Panc1 (cell line): ENCODE measurements around the gene LIPT1. TPM values are rescaled to one million over a fixed set of nuclear protein-coding genes. Genes with fewer than 3 reads are reported as not detected.

ENCODE experiments used
- ATAC-seq: fragments of 200-7000 bp; cut with Tn5 transposase; 2 replicates; pipeline ENCODE4 v1.9.1; 2020; ENCODE audit warnings: mild to moderate bottlenecking, moderate library complexity
- BruUV-seq: library from RNA; stranded (reverse); fragments of 400-500 nt; replicated peaks from 2 replicates; lab custom pipeline; 2021; lab: Mats Ljungman, UMichigan
- CTCF ChIA-PET: fragments of 300-600 bp; sonication (Branson Sonifier 250); formaldehyde crosslinking; loops from one replicate; lab custom pipeline; 2022; ENCODE audit warnings: antibody characterized with exemption; lab: Charles Lee
- POLR2A ChIA-PET: fragments of 300-600 bp; sonication (Branson Sonifier 250); formaldehyde crosslinking; loops from one replicate; lab custom pipeline; 2022; ENCODE audit warnings: antibody characterized with exemption; lab: Charles Lee
- DNase-seq: peaks from one replicate; pipeline ENCODE4 v3.0.0-alpha.2; 2010; ENCODE audit warnings: low read depth, low spot score
- H3K27ac ChIP-seq: 2 replicates; pipeline ENCODE4 v1.5.1; 2011; ENCODE audit warnings: mild to moderate bottlenecking, low read length, inconsistent platforms
- H3K27me3 ChIP-seq: fragments of 200-500 bp; sonication (Bioruptor generic); 2 replicates; pipeline ENCODE4 v1.6.0; 2014; ENCODE audit warnings: low read length, inconsistent platforms; ENCODE audit not compliant: control insufficient read depth, insufficient read depth
- H3K36me3 ChIP-seq: fragments of 200-500 bp; sonication (Bioruptor generic); 2 replicates; pipeline ENCODE4 v1.5.1; 2014; ENCODE audit warnings: inconsistent platforms, mild to moderate bottlenecking, low read length, moderate library complexity; ENCODE audit not compliant: control insufficient read depth, insufficient read depth
- H3K4me1 ChIP-seq: 2 replicates; pipeline ENCODE4 v1.5.1; 2011; ENCODE audit warnings: inconsistent platforms, mild to moderate bottlenecking, low read length, moderate library complexity; ENCODE audit not compliant: control insufficient read depth, insufficient read depth
- H3K4me3 ChIP-seq, 2 experiments: 2 replicates each; pipeline ENCODE4 v1.5.1; 2011 to 2012; ENCODE audit warnings: low read depth in 2 of 2, low read length in 2 of 2, mild to moderate bottlenecking in 2 of 2, inconsistent platforms in 1 of 2, moderate library complexity in 1 of 2
- H3K9me3 ChIP-seq: fragments of 200-500 bp; sonication (Bioruptor generic); 2 replicates; pipeline ENCODE4 v1.5.1; 2014; ENCODE audit warnings: low read depth, mild to moderate bottlenecking, inconsistent platforms, low read length, moderate library complexity; ENCODE audit not compliant: control insufficient read depth, insufficient read depth
- POLR2AphosphoS5 ChIP-seq: IDR thresholded peaks from 2 replicates; pipeline ENCODE4 v1.6.1; 2012; ENCODE audit warnings: mild to moderate bottlenecking, low read depth, low read length, moderate library complexity
- REST ChIP-seq, 2 experiments: IDR thresholded peaks; 2 replicates each; pipeline ENCODE4 v1.6.1; 2011 to 2012; ENCODE audit warnings: low read depth in 2 of 2, control low read depth in 1 of 2, low read length in 1 of 2, mild to moderate bottlenecking in 1 of 2, moderate library complexity in 1 of 2; ENCODE audit not compliant: insufficient read depth in 1 of 2
- SIN3A ChIP-seq: IDR thresholded peaks from 2 replicates; pipeline ENCODE4 v1.6.1; 2012; ENCODE audit warnings: low read depth, mild to moderate bottlenecking, low read length, moderate library complexity, borderline replicate concordance; ENCODE audit not compliant: insufficient read depth
- TCF7L2 ChIP-seq: IDR thresholded peaks from 2 replicates; pipeline ENCODE4 v1.6.1; 2011; ENCODE audit warnings: mild to moderate bottlenecking, low read depth, low read length, inconsistent platforms
- in situ Hi-C: cut with HindIII; loops from 2 replicates; pipeline ENCODE4 v1.10.0; 2016; ENCODE audit warnings: low sequenced_read_pairs, low pct_unique_long_range_greater_than_20kb
- intact Hi-C: fragments of 100-400 bp; cut with micrococcal nuclease; formaldehyde crosslinking; loops from one replicate; pipeline ENCODE4 v1.10.0; 2022; ENCODE audit not compliant: unreplicated experiment
- total RNA-seq: library from RNA; stranded (reverse); gene quantifications from one replicate; pipeline ENCODE4 v1.2.1, GENCODE V29; 2021; ENCODE audit not compliant: unreplicated experiment
- TF ChIP-seq, protein P1 (sequence below): fragments of 450-650 bp; IDR thresholded peaks from 2 replicates; pipeline ENCODE4 v1.5.1; 2017; ENCODE audit warnings: mild to moderate bottlenecking

Gene LIPT1
- total RNA-seq, 1 experiment from 2014 or later: 9.0 TPM

GRCh38 chr2:99166218-99166617 is 11.5 kb downstream of the LIPT1 start:
- ChIA-PET CTCF (no interaction called here), POLR2A (no interaction called here)
- ATAC-seq: no peak
- Histone ChIP-seq H3K27me3 (no peaks in the 10 kb centered on the region), H3K4me1 (no peaks in the 10 kb centered on the region), H3K9me3 (no peaks in the 10 kb centered on the region), H3K27ac (no peak overlapping the region), H3K4me3 (no peak overlapping the region), H3K36me3 (peaks cover 27% of the 10 kb centered on the region)
- no TSS peak for BruUV-seq
- no peak for TF ChIP-seq TCF7L2
- no peak for TF ChIP-seq SIN3A
- no peak for DNase-seq
- intact Hi-C loops: no loop called here
- in situ Hi-C loops: no loop called here

DNA sequence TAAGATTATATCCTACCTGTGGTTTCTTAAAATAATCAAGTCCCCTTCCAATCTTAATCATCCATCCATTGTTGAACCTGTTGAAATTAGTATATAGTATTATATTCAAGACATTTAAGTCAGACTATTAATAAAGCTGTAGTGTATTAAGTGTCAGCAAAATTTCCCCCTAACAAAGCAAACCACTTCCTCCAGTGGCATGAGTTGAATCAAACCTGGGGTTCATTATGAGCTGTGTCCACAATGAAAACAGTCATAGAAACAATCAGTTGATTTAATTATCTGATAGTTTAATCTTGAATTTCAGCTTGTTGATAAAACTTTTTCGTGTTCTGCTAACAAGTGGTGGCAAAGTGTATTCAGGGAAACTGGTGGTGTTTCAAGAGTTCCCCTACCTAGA is 14.8 kb downstream of the LIPT1 start:
- ChIA-PET POLR2A (no interaction called here), CTCF (no interaction called here)
- H3K9me3 ChIP-seq: no peaks in the 10 kb centered on the region
- no peaks in the 10 kb centered on the region for H3K4me1 ChIP-seq
- H3K27me3 ChIP-seq: no peaks in the 10 kb centered on the region
- in situ Hi-C loops (no loop called here), intact Hi-C loops (no loop called here)
- TF ChIP-seq TCF7L2 (no peak), SIN3A (no peak), REST (IDR thresholded peaks at IDR 0.05; ENCODE audit: insufficient read depth in 1 of 2, low read depth in 2 of 2, low read length in 1 of 2) (no peak), POLR2AphosphoS5 (no peak)
- TF ChIP-seq, protein P1, sequence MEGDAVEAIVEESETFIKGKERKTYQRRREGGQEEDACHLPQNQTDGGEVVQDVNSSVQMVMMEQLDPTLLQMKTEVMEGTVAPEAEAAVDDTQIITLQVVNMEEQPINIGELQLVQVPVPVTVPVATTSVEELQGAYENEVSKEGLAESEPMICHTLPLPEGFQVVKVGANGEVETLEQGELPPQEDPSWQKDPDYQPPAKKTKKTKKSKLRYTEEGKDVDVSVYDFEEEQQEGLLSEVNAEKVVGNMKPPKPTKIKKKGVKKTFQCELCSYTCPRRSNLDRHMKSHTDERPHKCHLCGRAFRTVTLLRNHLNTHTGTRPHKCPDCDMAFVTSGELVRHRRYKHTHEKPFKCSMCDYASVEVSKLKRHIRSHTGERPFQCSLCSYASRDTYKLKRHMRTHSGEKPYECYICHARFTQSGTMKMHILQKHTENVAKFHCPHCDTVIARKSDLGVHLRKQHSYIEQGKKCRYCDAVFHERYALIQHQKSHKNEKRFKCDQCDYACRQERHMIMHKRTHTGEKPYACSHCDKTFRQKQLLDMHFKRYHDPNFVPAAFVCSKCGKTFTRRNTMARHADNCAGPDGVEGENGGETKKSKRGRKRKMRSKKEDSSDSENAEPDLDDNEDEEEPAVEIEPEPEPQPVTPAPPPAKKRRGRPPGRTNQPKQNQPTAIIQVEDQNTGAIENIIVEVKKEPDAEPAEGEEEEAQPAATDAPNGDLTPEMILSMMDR: no peak
- ATAC-seq (no peak), DNase-seq (no peak)
- H3K27ac ChIP-seq: no peak overlapping the region
- H3K4me3 ChIP-seq: no peak overlapping the region
- peaks cover 41% of the 10 kb centered on the region for H3K36me3 ChIP-seq
- BruUV-seq: no TSS peak

DNA sequence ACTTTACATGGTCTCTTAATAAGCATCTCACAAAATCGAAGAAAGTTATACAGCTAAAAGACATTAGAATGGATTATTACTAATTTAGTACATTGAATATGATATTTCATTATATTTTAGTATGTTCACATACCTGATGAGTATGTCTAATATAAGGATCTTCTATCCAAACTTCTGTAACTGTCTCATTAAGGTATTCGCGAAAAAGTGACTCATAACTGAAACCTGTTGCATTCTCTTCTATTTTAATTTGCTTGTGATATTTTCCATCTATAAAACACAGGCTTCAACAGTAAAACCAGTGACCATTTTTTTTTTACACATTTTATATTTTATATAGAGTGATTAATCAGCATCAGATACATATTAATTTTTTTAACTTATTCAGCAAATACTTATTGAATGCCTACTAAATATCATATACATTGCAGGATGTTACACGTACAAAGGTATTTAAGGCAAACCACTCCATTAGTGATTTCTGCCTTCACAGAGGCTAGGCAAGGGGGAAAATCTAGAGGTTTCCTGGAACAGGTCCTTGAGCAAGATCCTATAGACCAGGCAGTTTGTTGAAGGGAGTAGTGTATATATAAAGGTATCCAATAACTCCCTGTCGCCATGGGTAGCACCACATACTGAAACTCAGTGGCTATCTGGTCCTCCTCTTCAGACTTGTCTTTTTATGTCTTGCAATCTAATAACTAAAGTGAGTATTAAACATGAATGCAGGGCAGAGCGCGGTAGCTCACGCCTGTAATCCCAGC is 16.8 kb downstream of the LIPT1 start:
- POLR2A ChIA-PET: no interaction called here
- no peak overlapping the region for H3K27ac ChIP-seq
- H3K4me3 ChIP-seq: no peak overlapping the region
- DNase-seq (no peak), ATAC-seq (no peak)
- in situ Hi-C loops (no loop called here), intact Hi-C loops (loop anchor here (10.0 kb wide), 1 partner anchor 87 kb away; no protein-coding TSS in a partner anchor)
- H3K9me3 ChIP-seq: no peaks in the 10 kb centered on the region
- no peaks in the 10 kb centered on the region for H3K4me1 ChIP-seq
- no TSS peak for BruUV-seq
- CTCF ChIA-PET: no interaction called here
- H3K27me3 ChIP-seq: no peaks in the 10 kb centered on the region
- H3K36me3 ChIP-seq: peaks cover 36% of the 10 kb centered on the region
- TF ChIP-seq POLR2AphosphoS5 (no peak), TCF7L2 (no peak), REST (IDR thresholded peaks at IDR 0.05; ENCODE audit: insufficient read depth in 1 of 2, low read depth in 2 of 2, low read length in 1 of 2) (no peak), SIN3A (no peak)
- TF ChIP-seq, protein P1: no peak
